Parathyroid adenoma (tissue), 2 donors: ENCODE measurements around the gene P3H1.

ENCODE experiments used
- H2AFZ ChIP-seq: fragments of 300-600 bp; sonication (generic); one replicate; pipeline ENCODE4 v1.7.0; 2017; ENCODE audit warnings: antibody characterized with exemption, mild to moderate bottlenecking
- H3K27ac ChIP-seq: fragments of 300-600 bp; sonication (generic); one replicate; pipeline ENCODE4 v1.7.0; 2017
- H3K27me3 ChIP-seq: fragments of 300-600 bp; sonication (generic); one replicate; pipeline ENCODE4 v1.7.0; 2017; ENCODE audit warnings: low read length; ENCODE audit not compliant: control insufficient read depth, insufficient read depth
- H3K36me3 ChIP-seq: fragments of 300-600 bp; sonication (generic); one replicate; pipeline ENCODE4 v1.7.0; 2017; ENCODE audit warnings: low read length; ENCODE audit not compliant: control insufficient read depth, insufficient read depth
- H3K4me1 ChIP-seq: fragments of 300-600 bp; sonication (generic); one replicate; pipeline ENCODE4 v1.7.0; 2017; ENCODE audit warnings: control low read depth
- H3K4me2 ChIP-seq: fragments of 300-600 bp; sonication (generic); one replicate; pipeline ENCODE4 v1.7.0; 2017; ENCODE audit warnings: low read length
- H3K4me3 ChIP-seq: fragments of 300-600 bp; sonication (generic); one replicate; pipeline ENCODE4 v1.7.0; 2017; ENCODE audit warnings: low read depth, low read length
- H3K79me2 ChIP-seq: fragments of 300-600 bp; sonication (generic); one replicate; pipeline ENCODE4 v1.7.0; 2017; ENCODE audit warnings: control low read depth
- H3K9ac ChIP-seq: fragments of 300-600 bp; sonication (generic); one replicate; pipeline ENCODE4 v1.7.0; 2017; ENCODE audit warnings: mild to moderate bottlenecking
- H3K9me3 ChIP-seq: fragments of 300-600 bp; sonication (generic); one replicate; pipeline ENCODE4 v1.7.0; 2017; ENCODE audit warnings: low read length; ENCODE audit not compliant: control insufficient read depth
- CTCF ChIP-seq: fragments of 300-600 bp; sonication (generic); IDR thresholded peaks from one replicate; pipeline ENCODE4 v1.7.0; 2017; ENCODE audit warnings: antibody characterized with exemption, mild to moderate bottlenecking
- donor health status: primary hyperparathyroidism.

P3H1 gene

DNA sequence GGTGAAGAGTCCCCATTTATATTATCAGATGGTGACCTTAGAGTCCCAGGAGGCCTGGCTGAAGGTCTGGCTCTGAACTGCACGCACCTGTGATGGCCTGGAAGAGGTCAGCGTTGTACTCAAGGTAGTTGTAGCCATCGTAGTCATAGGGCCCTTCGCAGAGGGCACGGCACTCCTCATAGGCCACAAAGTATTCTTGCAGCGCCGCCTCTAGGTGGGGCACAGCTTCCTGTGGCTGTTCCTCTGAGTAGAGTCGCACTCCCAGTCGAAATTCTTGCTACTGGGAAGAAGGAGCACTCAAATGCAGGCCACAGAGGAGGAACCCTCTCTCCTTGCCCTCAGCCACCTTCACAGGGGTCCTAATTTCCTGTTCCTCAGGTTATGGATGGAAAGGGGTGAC lies 7.7 kb downstream of the P3H1 start:
- Histone ChIP-seq H3K27ac (no peak overlapping the region), H3K27me3 (no peaks in the 10 kb centered on the region), H3K4me2 (no peak overlapping the region), H2AFZ (no peak overlapping the region), H3K9ac (no peak overlapping the region), H3K36me3 (no peaks in the 10 kb centered on the region), H3K79me2 (no peaks in the 10 kb centered on the region), H3K4me3 (no peak overlapping the region), H3K9me3 (no peaks in the 10 kb centered on the region), H3K4me1 (no peaks in the 10 kb centered on the region)
- TF ChIP-seq CTCF: no peak

GRCh38 chr1:42758641-42759040 lies 8.2 kb downstream of the P3H1 start:
- H3K27me3 ChIP-seq: no peaks in the 10 kb centered on the region
- no peaks in the 10 kb centered on the region for H3K4me1 ChIP-seq
- H2AFZ ChIP-seq: no peak overlapping the region
- no peak overlapping the region for H3K4me2 ChIP-seq
- H3K27ac ChIP-seq: no peak overlapping the region
- TF ChIP-seq CTCF: no peak
- H3K79me2 ChIP-seq: no peaks in the 10 kb centered on the region
- no peak overlapping the region for H3K9ac ChIP-seq
- no peak overlapping the region for H3K4me3 ChIP-seq
- no peaks in the 10 kb centered on the region for H3K36me3 ChIP-seq
- no peaks in the 10 kb centered on the region for H3K9me3 ChIP-seq

DNA sequence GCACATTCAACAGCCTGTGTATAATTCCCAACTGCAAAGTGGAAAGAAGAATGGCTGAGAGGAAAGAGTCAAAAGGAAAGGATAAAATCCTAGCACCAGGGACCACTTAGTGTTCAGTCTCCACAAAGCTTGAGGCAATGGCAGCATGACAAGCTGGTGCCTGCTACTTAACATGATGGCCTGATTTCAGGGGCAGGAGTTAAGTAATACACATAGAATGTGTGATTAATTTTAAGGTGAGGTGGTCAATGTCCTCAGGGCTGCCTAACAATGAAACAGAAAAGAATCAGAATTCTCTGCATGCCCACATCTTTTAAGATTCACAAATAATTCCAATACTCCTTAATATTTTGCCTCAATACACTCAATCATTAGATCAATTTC lies 8.9 kb downstream of the P3H1 start:
- Histone ChIP-seq H3K36me3 (no peaks in the 10 kb centered on the region), H3K4me2 (no peak overlapping the region), H3K9ac (no peak overlapping the region), H3K27ac (no peak overlapping the region), H2AFZ (no peak overlapping the region), H3K27me3 (no peaks in the 10 kb centered on the region), H3K4me1 (no peaks in the 10 kb centered on the region), H3K4me3 (no peak overlapping the region), H3K9me3 (no peaks in the 10 kb centered on the region), H3K79me2 (no peaks in the 10 kb centered on the region)
- no peak for TF ChIP-seq CTCF

GRCh38 chr1:42756956-42757891 lies 9.6 kb downstream of the P3H1 start:
- Histone ChIP-seq H3K27me3 (no peaks in the 10 kb centered on the region), H3K79me2 (no peaks in the 10 kb centered on the region), H3K9ac (no peak overlapping the region), H3K4me3 (no peak overlapping the region), H3K36me3 (no peaks in the 10 kb centered on the region), H3K9me3 (no peaks in the 10 kb centered on the region), H3K4me2 (no peak overlapping the region), H3K4me1 (no peaks in the 10 kb centered on the region), H3K27ac (no peak overlapping the region), H2AFZ (no peak overlapping the region)
- peak; percentile 62 for TF ChIP-seq CTCF

DNA sequence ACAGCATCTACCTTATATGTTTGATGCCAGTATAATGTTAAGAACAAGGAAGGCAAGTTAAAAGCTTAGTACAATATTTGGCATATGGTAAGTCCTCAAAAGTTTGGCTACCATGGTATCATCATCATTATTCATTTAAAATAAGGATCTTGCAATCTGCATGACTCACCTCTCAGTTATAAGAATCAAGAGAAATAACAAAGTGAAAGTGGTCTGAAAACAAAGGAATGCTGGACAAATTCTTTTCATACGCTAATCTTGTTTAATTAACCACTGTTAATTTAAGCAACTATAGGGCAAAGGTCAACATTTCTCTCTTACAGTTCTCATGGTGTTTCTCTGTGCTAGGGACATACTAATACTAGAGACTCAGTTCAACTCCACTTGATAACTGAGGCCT lies 13.8 kb downstream of the P3H1 start:
- Histone ChIP-seq H3K27ac (no peak overlapping the region), H3K36me3 (no peaks in the 10 kb centered on the region), H2AFZ (no peak overlapping the region), H3K9ac (no peak overlapping the region), H3K4me2 (no peak overlapping the region), H3K27me3 (no peaks in the 10 kb centered on the region), H3K79me2 (no peaks in the 10 kb centered on the region), H3K4me1 (no peaks in the 10 kb centered on the region), H3K4me3 (no peak overlapping the region), H3K9me3 (no peaks in the 10 kb centered on the region)
- TF ChIP-seq CTCF: no peak
